Type B pancreatic cell (in vitro differentiated cells): Measurements from ENCODE around the gene C2orf49. TPM values are rescaled to one million over a fixed set of nuclear protein-coding genes. Genes with fewer than 3 reads are reported as not detected.

Source experiments
- DNase-seq: peaks from one replicate; pipeline ENCODE4 v3.0.0; 2021; ENCODE audit warnings: mixed read lengths; ENCODE audit not compliant: unreplicated experiment; ENCODE audit errors: extremely low spot score
- H3K27ac Mint-ChIP-seq: 2 replicates; pipeline ENCODE4 v1.8.0; 2021; ENCODE audit warnings: mild to moderate bottlenecking, mixed read lengths
- H3K27me3 Mint-ChIP-seq: 2 replicates; pipeline ENCODE4 v1.8.0; 2021; ENCODE audit warnings: mixed read lengths
- H3K36me3 Mint-ChIP-seq: 2 replicates; pipeline ENCODE4 v1.8.0; 2021; ENCODE audit warnings: mixed read lengths
- H3K4me1 Mint-ChIP-seq: one replicate; pipeline ENCODE4 v1.8.0; 2021; ENCODE audit warnings: mixed read lengths; ENCODE audit not compliant: unreplicated experiment
- H3K4me3 Mint-ChIP-seq: 2 replicates; pipeline ENCODE4 v1.8.0; 2021; ENCODE audit warnings: mild to moderate bottlenecking, mixed read lengths
- H3K9me3 Mint-ChIP-seq: 2 replicates; pipeline ENCODE4 v1.8.0; 2021; ENCODE audit warnings: mixed read lengths
- CTCF ChIP-seq: fragments of 200-600 bp; sonication (generic); conservative IDR thresholded peaks from 2 replicates; pipeline ENCODE4 v1.5.0; 2021; ENCODE audit warnings: antibody characterized with exemption, mild to moderate bottlenecking
- total RNA-seq: library from RNA; stranded (reverse); gene quantifications from 2 replicates; pipeline ENCODE4 v1.2.1, GENCODE V29; 2021; ENCODE audit warnings: low replicate concordance

Gene C2orf49
- total RNA-seq, 1 donor from 2014 or later = 25.8 TPM

- no peak for TF ChIP-seq CTCF
- Mint-ChIP-seq H3K4me3 (no peak overlapping the region), H3K27ac (no peak overlapping the region), H3K4me1 (peaks cover 37% of the 10 kb centered on the region), H3K9me3 (no peaks in the 10 kb centered on the region), H3K27me3 (no peaks in the 10 kb centered on the region), H3K36me3 (peaks cover 16% of the 10 kb centered on the region)
- DNase-seq = no peak
These were observed 43.3 kb upstream of the C2orf49 start for GRCh38 chr2:105294046-105294445.

GRCh38 chr2:105294844-105295481 lies 42.4 kb upstream of the C2orf49 start:
- DNase-seq = peak; percentile 74
- no peaks in the 10 kb centered on the region for H3K27me3 Mint-ChIP-seq
- H3K9me3 Mint-ChIP-seq = no peaks in the 10 kb centered on the region
- H3K4me1 Mint-ChIP-seq = peaks cover 40% of the 10 kb centered on the region
- H3K4me3 Mint-ChIP-seq = no peak overlapping the region
- TF ChIP-seq CTCF = peak; percentile 81
- peaks cover 16% of the 10 kb centered on the region for H3K36me3 Mint-ChIP-seq
- no peak overlapping the region for H3K27ac Mint-ChIP-seq

- no peak overlapping the region for H3K27ac Mint-ChIP-seq
- no peaks in the 10 kb centered on the region for H3K9me3 Mint-ChIP-seq
- peaks cover 14% of the 10 kb centered on the region for H3K36me3 Mint-ChIP-seq
- no peaks in the 10 kb centered on the region for H3K27me3 Mint-ChIP-seq
- H3K4me3 Mint-ChIP-seq = no peak overlapping the region
- TF ChIP-seq CTCF = no peak
- no peak for DNase-seq
- peaks cover 40% of the 10 kb centered on the region for H3K4me1 Mint-ChIP-seq
These were observed 41.2 kb upstream of the C2orf49 start for GRCh38 chr2:105296017-105296611.

GRCh38 chr2:105297216-105297615 lies 40.1 kb upstream of the C2orf49 start:
- no peak for DNase-seq
- H3K9me3 Mint-ChIP-seq = no peaks in the 10 kb centered on the region
- no peak for TF ChIP-seq CTCF
- H3K27me3 Mint-ChIP-seq = no peaks in the 10 kb centered on the region
- H3K4me3 Mint-ChIP-seq = no peak overlapping the region
- no peak overlapping the region for H3K27ac Mint-ChIP-seq
- H3K36me3 Mint-ChIP-seq = peaks cover 7% of the 10 kb centered on the region
- peaks cover 37% of the 10 kb centered on the region for H3K4me1 Mint-ChIP-seq

GRCh38 chr2:105298017-105298416 lies 39.3 kb upstream of the C2orf49 start:
- Mint-ChIP-seq H3K36me3 (peaks cover 7% of the 10 kb centered on the region), H3K9me3 (no peaks in the 10 kb centered on the region), H3K4me3 (no peak overlapping the region), H3K27ac (no peak overlapping the region), H3K4me1 (peaks cover 32% of the 10 kb centered on the region), H3K27me3 (no peaks in the 10 kb centered on the region)
- DNase-seq = no peak
- TF ChIP-seq CTCF = no peak
